GM19238 (cell line): ENCODE results near the gene LPP.
"Not testable (repeated sequence)": the region's sequence is repeated elsewhere in the genome, so short reads cannot be mapped to it uniquely, and the experiment has no call there.

Experiments used
- DNase-seq: peaks from one replicate; pipeline ENCODE4 v3.0.0; 2011; ENCODE audit warnings: low spot score; ENCODE audit not compliant: insufficient read length

The LPP gene

DNA sequence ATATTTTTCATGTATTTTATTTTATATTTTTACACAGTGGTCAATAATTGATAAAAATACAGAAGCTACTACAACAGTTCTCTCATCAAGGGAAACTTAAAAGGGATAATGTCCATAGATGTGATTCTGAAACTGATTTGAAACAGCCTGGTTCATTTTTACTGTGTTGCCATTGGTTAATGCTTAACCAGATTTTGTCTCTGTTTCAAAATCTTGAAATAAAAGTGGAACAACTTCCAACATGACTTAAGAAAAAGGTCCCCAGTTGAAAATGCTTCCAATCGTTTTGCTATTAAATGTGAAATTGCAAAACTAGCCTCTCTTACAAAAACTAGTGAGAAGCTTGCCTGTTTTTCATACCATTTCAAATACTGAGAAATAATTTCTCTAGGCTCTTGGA is 240.7 kb downstream of the LPP start:
- DNase-seq: no peak

DNA sequence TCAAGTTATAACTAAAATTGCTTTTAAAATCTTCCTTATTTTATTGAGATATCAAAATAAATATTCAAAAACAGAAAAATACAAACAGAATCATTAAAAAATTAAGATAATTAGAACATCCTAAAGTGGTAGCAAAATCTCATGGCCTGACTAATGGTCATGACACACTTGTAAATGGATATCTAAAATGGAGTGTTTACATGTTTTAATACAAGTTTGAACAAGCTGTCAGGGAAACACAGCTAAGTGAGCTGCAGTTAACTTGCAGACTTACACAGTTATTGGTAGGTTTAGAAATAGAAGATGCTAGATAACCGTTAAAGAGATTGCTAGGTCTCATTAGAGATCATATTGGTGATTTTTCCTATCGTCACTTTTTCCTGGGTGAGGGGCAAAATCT is 242.3 kb downstream of the LPP start:
- no peak for DNase-seq

DNA sequence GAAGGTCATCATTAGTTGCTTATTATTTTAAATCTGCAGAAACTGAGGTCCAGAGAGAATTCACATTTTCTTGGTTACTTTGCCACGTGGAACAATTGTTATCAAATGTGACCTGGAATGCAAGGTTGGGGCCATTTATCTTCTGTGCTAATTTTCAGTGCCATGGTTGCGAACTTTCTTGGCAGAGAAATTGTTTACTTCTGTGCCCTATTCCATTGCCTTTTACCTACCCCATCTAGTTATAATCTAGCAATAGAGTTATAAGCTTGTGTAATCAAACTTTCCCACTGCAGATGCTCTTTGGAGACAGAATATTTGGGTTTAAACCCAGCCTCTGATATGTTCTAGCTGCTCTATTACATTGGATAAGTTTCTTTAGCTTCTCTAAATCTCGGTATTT is 242.9 kb downstream of the LPP start:
- DNase-seq: no peak

DNA sequence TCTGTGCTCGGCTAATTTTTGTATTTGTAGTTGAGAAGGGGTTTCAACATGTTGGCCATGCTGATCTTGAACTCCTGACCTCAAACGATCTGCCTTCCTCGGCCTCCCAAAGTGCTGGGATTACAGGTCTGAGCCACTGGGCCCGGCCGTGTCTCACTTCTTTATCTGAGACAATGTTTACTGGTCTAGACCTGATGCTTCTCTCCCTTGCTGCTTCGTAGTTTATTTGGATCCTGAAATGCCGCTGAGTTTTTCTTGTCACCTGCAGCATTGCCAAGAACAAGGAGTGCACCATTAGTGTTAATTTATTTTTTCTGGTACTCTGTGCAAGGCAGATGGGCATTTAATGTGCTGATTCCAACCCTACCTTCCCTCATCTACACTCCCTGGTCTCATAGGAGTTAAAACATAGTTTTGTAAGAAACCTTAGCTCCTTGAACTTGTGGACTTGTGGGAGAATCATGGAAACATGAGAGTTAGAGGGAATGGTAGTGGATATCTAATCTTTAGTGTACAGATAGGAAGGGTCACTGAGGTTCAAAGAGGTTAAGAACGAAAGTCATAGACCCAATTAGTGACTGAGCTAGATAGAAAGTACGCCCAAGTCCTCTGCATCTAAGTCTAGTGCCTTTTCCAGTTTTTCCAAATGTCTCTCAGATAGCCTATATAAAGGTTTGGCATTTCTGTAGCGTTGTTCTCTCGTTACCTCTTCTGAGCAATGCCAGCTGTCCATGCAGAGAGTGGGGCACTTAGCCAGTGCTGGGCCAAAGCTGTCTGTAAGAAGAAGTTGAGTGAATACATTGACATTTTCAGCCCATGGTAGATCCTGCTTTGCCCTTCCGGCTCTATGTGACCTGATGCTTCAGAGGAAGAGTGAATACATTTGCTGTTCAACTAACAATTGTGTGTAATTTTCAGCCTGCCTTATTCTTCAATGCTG is 244.1 kb downstream of the LPP start:
- no peak for DNase-seq

DNA sequence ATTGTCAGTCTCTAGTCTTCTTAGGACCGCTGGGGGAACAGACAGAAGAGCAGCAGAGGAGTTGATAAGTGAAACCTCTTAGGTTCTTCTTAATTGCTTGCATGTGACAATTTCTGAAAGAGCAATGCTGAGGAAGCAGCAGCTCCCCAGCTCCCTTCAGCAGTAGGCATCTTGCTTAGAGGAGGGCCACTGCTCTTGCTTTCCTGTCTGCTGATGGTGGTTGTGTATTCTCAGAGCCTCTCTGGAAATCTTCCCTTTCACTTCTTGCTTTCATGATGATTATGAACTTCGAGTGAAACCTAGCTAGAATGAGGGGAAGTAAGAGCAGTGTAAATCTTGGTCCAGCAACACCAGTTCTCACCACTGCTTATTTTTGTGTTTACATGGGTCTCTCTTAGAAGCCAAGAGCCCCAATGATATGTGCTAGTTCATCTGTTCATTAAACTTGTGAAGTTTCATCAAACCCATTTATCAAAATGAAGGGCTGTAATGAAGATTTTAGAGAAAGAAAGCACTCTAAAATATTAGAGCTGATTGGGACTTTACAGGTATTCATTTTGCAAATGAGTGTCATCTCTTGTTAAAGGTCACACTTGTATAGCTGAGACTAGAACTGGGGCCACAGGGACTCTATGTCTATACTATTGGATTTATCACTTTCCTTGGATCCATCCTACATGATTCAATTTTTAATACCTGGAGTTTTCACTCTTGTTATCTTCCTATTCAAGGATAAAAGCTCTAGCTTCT is 246.7 kb downstream of the LPP start:
- DNase-seq: peak; percentile 16

DNA sequence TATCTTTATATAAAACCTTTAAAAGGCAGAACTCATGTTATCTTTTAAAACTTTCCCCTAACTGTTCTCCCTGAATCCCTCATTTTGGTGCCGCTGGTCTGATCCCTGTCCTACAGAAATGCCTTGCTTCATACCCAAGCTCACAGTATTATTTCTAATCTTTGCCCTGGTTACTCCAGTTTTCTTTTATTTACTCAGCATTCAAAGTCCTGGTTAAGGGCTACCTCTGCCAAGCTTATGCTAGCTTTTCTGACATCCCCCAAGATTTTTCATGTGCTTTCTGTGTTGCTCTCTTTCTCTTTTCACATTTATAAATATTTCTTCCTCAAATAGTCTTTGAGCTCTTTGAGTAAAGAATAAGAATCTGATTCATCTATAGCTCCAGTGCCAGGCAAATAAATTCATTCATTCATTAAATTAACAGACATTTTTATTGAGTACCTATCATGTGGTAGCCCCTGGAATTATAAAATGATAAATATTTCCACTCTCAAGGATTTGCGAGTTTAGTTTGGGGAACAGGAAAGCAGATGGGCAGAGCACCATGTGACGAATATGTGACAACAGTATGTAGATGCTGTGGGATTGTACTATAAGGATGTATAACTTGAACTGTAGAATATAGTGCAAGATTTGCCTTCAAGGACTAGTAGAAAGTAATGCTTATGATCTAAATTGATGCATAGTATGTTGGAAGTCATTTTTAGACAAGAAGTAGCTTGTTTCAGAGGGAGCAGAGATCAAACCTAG is 247.5 kb downstream of the LPP start:
- no peak for DNase-seq

DNA sequence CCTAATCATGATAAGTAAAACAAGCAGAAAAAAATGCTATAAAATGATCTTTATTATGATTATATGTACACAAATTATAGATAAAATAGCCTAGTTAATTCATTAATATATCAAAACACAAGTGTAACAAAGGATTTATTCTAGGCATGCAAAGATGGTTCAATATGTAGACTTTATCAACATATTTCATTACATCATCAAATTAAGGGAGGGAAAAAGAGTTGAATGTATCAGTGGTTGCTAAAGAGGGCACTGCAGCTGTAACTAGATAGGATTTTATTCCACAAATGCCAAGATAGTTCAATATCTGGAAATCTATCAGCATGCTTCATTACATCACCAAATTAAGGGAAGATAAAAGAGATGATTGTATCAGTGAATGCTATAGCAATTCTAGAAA is 248.3 kb downstream of the LPP start:
- no peak for DNase-seq

DNA sequence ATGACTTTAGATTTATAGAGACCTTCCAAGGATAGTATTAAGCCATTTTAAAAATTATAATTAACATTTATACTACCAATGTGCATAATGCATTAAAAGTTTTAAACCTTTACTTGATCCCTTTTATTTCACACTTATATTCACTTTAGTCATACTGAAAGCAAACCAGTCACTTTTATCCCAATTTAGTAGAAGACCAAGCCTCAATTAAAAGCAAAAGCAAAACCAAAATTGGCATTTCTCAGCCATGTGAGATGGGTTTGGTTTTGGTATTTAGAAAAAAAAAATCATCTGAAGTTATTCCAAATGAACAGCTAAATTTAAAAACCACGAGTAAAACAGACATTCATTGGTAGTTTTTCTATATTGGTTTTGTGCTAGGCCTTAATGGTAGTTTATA is 249.4 kb downstream of the LPP start:
- DNase-seq: no peak

DNA sequence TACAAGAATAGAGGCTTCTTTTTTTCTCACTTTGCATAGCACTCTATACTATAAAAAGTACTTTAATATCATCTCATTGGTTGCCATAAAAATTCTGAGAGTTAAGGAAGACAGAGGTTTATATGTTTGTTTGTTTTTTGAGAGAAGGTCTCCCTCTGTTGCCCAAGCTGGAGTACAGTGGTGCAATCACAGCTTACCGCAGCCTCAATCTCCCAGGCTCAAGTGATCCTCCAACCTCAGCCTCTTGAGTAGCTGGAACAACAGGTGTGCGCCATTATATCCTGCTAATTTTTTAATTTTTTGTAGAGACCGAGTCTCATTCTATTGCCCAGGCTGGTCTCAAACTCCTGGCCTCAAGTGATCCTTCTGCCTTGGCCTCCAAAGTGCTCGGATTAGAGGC is 250.2 kb downstream of the LPP start:
- no peak for DNase-seq

DNA sequence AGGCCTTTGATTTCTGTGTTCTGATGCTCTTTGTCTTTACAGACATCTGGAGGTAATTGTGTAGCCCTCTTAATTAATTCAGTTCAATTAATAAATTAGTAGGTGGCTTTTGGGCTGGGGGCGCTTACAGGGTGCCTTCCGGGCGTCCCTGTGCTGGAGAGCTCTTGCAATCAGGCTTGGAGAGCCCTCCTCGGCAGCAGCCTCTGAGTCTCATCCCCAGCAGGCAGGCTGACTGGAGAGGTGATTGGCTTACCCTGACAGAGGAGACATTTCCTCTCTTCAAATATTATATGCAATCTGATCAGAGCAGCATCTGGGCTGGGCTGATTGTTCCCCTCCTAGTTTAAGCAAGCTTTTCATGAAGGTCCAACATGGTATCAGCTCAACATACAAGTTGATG is 250.7 kb downstream of the LPP start:
- DNase-seq: no peak

DNA sequence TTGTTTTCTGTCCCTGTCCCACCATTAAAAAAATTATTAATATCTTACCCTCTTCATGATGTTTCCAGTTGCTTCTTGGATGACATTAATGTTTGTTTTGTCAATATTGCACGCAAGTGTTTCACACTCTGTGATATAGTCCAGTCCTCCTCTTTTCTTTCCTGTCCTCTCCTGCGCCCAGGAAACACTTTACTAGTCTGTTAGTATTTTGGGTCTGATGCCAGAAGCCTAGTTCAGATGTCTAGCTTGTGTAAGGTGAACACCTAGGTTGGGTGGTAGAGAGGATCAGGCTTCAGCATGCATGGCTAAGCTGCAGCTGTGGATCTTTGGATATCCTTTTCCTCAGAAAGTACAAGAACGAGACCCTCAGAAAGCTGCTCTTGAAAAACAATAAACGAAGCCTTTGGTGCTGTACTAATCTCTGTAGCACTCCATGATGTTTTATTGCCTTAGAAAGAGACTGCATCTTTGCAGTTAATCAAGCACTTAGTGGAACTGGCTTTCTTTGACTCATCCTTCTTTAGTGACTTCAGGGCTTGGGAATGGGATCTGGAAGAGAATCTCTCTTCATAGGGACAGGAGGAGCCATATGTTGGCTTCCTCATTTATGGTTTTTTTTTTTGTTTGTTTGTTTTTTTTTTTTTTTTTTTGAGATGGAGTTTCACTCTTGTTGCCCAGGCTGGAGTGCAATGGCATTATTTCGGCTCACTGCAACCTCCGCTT is 253.4 kb downstream of the LPP start:
- no peak for DNase-seq

DNA sequence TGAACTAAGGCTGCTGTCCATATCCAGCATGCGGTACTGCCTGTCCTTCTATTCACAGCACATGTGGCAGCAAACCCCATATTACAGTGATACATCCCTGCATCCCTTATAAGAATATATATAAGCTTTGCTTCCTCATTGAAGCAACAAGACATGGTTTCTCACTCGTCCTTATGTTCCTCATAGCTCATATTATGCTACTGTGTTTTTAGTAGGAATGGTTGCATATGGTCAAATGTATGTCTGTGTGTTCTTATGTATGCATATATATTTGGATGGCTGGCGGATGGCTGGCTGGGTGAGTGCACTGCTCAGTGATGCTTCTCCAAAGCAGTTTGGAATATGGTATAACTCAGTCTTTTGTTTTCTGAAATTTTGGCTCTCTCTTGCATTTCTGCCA is 254.9 kb downstream of the LPP start:
- no peak for DNase-seq

DNA sequence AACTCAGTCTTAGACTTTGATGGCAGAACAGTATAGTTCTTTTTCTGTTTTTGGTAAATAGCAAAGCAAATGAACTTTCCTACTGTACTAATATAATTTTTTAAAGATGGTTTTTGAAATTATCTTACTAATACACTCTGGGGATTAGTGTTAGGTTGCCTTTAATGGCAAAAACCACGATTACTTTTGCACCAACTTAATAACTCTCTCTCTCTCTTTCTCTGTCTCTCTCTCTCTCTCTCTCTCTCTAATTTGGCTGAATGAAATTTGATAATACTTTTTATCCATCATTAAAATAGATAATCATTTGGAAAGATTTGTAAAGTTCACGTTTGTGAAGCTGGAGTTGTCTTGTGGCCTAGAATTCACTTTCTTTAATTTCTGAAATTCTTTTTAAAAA is 257.8 kb downstream of the LPP start:
- DNase-seq: no peak

DNA sequence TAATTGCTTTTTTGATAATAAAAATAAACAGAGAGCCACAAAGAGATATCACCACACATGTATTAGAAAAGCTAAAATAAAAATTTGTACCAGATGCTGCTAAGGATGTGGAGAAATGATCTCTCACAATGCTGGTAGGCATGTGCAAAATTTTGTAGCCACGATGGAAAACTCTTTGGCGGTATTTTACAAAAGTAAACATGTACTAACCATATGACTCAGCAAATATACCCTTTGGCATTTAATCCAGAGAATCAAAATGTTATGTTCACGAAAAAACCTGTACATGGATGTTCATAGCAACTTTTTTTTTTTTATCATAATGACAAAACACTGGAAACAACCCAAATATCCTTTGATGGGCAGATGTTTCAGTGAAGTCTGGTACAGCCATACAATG is 261.2 kb downstream of the LPP start:
- DNase-seq: no peak

DNA sequence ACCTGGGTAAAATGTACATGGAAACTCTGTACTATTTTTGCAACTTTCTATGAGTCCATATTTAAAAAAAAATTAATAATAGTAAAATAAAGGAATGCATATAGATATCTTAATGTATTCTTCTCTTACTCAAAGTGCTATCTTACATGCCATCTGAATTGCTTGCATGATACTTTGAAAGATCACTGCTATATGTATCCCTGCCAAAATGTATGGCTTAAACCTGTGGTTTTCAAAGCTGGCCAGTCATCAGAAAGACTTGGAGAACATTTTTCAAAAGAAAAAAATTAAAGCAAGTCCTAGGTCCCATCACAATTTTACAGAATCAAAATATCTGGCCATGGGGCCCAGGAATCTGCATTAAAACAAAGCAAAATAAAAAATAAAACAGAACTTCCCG is 262.1 kb downstream of the LPP start:
- DNase-seq: no peak

DNA sequence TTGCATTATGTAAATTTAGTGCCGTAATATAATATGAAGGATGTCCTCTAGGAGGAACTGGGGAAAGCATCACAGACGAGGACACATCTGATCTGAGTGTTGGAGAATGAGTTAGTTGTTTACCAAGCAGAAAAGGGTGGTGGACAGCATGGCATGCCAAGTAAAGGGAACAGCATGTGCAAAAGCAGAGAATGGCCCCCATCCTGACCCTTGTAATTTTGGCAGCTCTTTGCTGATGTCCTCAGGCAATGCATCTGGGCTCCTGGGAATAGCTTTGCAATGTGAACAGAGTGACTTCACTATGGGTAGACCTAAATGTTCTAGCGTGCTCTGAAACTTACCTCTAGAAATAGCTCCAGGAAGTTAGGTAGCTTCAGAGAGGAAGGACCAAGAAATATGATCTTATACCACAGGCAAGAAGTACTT is 263.3 kb downstream of the LPP start:
- no peak for DNase-seq

DNA sequence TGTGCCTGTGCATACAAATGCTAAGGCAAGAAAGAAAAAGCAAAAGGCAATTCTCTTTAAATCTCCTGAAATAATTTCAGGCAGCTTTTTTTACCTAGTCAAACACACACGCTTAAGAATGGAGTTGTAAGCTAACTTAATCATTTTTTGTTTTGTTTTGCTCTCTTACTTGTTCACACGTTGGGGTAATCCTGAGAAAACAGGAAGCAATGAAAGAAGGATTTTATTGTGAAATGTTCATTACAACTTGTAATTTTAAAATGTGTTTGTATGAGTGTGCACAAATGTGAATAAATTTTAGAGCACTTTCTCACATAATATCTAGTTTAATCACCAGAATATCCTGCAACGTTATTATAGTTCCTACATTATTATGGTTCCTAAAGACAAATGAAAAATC is 263.8 kb downstream of the LPP start:
- no peak for DNase-seq

DNA sequence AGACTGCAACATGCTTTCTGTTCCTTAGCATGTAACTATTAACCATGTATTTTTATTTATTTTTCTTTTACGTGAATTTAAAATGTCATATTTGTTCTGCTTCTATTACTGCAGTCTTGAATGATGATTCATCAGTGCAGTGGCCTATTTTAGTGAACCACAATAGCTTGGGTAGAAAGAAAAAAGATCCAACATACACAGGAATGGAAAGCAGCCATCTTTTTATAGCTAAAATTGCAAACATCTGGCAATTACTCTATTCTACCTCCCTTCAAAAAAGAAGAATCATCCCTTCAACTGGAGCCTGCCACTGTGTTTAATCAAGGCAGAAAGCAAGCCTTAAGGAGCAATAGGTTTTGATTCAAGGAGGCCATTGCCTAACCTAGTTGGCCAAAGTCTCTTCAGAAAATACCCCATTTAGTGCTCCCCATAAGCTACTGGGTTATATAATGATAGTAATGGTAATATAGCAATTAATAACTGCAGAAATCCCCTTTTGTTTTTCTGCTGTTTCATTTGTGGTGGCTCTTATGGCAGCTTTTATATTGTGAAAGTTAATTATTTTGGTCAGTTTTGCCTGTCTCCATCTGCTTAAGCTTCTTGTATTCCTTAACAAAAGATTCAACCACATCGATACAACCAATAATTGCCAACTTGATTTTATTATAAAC is 267.3 kb downstream of the LPP start:
- no peak for DNase-seq

DNA sequence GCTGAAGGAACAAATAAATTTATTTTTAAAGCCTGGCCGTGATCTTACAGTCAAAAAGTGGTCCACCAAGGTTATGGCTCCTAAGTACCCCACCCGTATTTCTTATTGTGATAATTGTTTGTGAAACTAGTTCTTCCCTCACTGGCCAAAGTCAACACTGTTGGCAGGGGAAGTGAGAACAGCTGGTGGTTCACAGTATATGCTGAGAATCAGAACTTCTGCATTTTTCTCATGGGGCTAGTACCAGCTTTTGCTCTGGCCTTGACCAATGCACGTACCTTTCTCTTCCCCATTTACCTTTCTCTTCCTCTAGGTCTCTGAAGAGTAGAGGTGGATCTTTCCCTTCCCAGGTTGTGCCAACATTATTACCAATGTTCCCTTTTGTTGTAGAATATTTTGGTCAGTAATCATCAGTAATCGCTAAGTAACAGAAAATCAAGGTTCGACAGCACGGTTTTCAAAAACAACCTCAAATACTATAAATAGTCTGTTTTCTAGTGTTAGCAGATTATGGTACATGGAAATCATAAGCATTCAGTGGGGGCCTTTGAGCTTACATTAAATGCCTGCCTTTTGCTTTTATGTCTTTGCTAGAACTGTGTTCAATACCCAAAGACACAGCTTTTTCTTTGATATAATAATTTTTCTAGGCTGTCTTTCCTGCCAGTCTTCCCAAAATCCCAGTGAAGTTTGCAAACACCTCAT is 268.0 kb downstream of the LPP start:
- no peak for DNase-seq

DNA sequence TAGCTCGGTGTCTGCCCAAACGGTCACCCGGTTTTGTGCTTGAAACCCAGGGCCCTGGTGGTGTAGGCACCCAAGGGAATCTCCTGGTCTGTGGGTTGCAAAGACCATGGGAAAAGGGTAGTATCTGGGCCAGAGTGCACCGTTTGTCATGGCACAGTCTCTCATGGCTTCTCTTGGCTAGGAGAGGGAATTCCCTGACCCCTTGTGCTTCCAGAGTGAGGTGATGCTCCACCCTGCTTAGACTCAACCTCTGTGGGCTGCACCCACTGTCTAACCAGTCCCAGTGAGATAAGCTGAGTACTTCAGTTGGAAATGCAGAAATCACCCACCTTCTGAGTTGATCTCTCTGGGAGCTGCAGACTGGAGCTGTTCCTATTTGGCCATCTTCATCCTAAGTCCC is 274.0 kb downstream of the LPP start:
- DNase-seq: not testable (repeated sequence)
